Measurements from ENCODE around the gene IL31. TPM values are rescaled to one million over a fixed set of nuclear protein-coding genes. Genes with fewer than 3 reads are reported as not detected.

The IL31 gene
- total and polyA plus RNA-seq, 2 of the 4 experiments (the other 2 are of a cell fraction) = not detected

DNA sequence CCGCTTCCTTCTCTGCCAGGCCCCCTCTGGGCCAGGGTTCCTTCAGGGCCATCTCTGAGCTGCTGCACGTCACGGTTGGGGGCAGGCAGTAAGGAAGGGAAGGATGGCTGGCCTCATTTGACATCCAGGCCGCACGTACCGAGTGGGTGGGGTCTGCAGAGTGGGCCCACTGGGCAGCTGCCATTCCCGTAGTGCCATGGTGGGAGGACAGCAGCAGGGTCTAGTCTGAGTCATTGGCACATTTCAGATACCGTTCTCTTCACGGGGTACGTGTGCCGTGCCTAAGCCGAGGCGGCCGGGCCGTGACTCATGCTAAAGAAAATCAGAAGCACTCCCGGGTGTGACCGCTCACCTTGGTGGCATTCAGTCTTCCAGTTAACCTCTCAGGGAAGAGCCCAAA is 43.9 kb downstream of the IL31 start:
- WGBS, 2 experiments (ENCODE audit: extremely low coverage in 2 of 2, insufficient read length in 1 of 2) = 91% methylated on average over 6 of the region's 17 CpGs; no CpG with 5 or more reads in 1 of the 2 experiments
- no peak overlapping the region for H2AK9ac ChIP-seq (replicated peaks; ENCODE audit: low read depth, low read length, poor library complexity)
- H3K23ac ChIP-seq (ENCODE audit: low read depth, low read length) = no peak overlapping the region
- no peaks in the 10 kb centered on the region for H3K9me1 ChIP-seq (ENCODE audit: insufficient read depth, low read length)
- DNase-seq (peak; percentile 48), ATAC-seq (ENCODE audit: low read depth) (peak; percentile 5; the same call in 1 of the 2 replicates)
- dilution Hi-C loops (cut with HindIII; ENCODE audit: low sequenced_read_pairs, unreplicated experiment) = no loop called here
- no peak overlapping the region for H3K27ac ChIP-seq (ENCODE audit: insufficient read depth, low read length)
- intact Hi-C loops (cut with micrococcal nuclease) = loop anchor here (2.0 kb wide), 1 partner anchor 75 kb away; no protein-coding TSS in a partner anchor
- TF ChIP-seq RCOR1 (IDR thresholded peaks at IDR 0.05; ENCODE audit: insufficient replicate concordance, low read length) = no peak
- TF ChIP-seq CEBPB (IDR thresholded peaks at IDR 0.05; ENCODE audit: low read depth, low read length) = no peak
- no peak for TF ChIP-seq MAZ (IDR thresholded peaks at IDR 0.05; ENCODE audit: borderline replicate concordance, low read depth, low read length)
- TF ChIP-seq NFE2L2 (IDR thresholded peaks at IDR 0.05; ENCODE audit: low read depth, low read length) = no peak
- TF ChIP-seq, protein P1, sequence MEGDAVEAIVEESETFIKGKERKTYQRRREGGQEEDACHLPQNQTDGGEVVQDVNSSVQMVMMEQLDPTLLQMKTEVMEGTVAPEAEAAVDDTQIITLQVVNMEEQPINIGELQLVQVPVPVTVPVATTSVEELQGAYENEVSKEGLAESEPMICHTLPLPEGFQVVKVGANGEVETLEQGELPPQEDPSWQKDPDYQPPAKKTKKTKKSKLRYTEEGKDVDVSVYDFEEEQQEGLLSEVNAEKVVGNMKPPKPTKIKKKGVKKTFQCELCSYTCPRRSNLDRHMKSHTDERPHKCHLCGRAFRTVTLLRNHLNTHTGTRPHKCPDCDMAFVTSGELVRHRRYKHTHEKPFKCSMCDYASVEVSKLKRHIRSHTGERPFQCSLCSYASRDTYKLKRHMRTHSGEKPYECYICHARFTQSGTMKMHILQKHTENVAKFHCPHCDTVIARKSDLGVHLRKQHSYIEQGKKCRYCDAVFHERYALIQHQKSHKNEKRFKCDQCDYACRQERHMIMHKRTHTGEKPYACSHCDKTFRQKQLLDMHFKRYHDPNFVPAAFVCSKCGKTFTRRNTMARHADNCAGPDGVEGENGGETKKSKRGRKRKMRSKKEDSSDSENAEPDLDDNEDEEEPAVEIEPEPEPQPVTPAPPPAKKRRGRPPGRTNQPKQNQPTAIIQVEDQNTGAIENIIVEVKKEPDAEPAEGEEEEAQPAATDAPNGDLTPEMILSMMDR (conservative IDR thresholded peaks at IDR 0.05; ENCODE audit: low read depth, low read length) = no peak
- TF ChIP-seq MAFK (IDR thresholded peaks at IDR 0.05; ENCODE audit: low read depth, low read length) = no peak
- no peak for TF ChIP-seq MXI1 (IDR thresholded peaks at IDR 0.05; ENCODE audit: borderline replicate concordance, low read depth, low read length)
- TF ChIP-seq BHLHE40 (IDR thresholded peaks at IDR 0.05; ENCODE audit: low read depth, low read length) = 0 out of 2 replicates have a peak, but pooled peaks have one; percentile 32
- TF ChIP-seq SMC3 (IDR thresholded peaks at IDR 0.05; ENCODE audit: low read depth, low read length) = no peak
- 0 out of 2 replicates have a peak, but pooled peaks have one; percentile 12 for TF ChIP-seq FOS (IDR thresholded peaks at IDR 0.05; ENCODE audit: low read depth, low read length)
- no peak for TF ChIP-seq POLR2A (IDR thresholded peaks at IDR 0.05; ENCODE audit: low read depth, low read length)
- TF ChIP-seq, protein P2, sequence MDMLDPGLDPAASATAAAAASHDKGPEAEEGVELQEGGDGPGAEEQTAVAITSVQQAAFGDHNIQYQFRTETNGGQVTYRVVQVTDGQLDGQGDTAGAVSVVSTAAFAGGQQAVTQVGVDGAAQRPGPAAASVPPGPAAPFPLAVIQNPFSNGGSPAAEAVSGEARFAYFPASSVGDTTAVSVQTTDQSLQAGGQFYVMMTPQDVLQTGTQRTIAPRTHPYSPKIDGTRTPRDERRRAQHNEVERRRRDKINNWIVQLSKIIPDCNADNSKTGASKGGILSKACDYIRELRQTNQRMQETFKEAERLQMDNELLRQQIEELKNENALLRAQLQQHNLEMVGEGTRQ (IDR thresholded peaks at IDR 0.05; ENCODE audit: low read depth, low read length) = no peak
- TF ChIP-seq RFX5 (IDR thresholded peaks at IDR 0.05; ENCODE audit: low read depth, low read length) = no peak
- TF ChIP-seq, protein P3, sequence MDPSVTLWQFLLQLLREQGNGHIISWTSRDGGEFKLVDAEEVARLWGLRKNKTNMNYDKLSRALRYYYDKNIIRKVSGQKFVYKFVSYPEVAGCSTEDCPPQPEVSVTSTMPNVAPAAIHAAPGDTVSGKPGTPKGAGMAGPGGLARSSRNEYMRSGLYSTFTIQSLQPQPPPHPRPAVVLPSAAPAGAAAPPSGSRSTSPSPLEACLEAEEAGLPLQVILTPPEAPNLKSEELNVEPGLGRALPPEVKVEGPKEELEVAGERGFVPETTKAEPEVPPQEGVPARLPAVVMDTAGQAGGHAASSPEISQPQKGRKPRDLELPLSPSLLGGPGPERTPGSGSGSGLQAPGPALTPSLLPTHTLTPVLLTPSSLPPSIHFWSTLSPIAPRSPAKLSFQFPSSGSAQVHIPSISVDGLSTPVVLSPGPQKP (IDR thresholded peaks at IDR 0.05; ENCODE audit: borderline replicate concordance, low read depth, low read length) = no peak
- no peak for TF ChIP-seq CHD1 (IDR thresholded peaks at IDR 0.05; ENCODE audit: low read depth, low read length)
- no peak for TF ChIP-seq RAD21 (IDR thresholded peaks at IDR 0.05; ENCODE audit: low read length)
- H3K56ac ChIP-seq (ENCODE audit: extremely low read depth, insufficient read depth, low read length) = no peak overlapping the region
- H4K91ac ChIP-seq (ENCODE audit: insufficient read depth, low read depth, low read length) = no peak overlapping the region
- no peak overlapping the region for H3K4me2 ChIP-seq (ENCODE audit: low read depth, low read length)
- H4K5ac ChIP-seq (ENCODE audit: low read depth, low read length) = no peak overlapping the region
- H4K20me1 ChIP-seq (ENCODE audit: insufficient read depth, low read length) = peaks cover 22% of the 10 kb centered on the region
- H3K4ac ChIP-seq (ENCODE audit: low read depth, low read length) = no peak overlapping the region
- ChIA-PET POLR2A (ENCODE audit: unreplicated experiment) (interaction anchor here (0.6 kb wide), 1 partner anchor 24 kb away, joined by 6 read pairs; no protein-coding TSS in a partner anchor), CTCF (interaction anchor here (1.1 to 1.9 kb wide), 2 partner anchors 14 to 61 kb away, joined by 7 to 11 read pairs; no protein-coding TSS in a partner anchor)
- H2BK5ac ChIP-seq (ENCODE audit: low read depth, low read length, poor library complexity, severe bottlenecking) = peak overlapping the region; percentile 14
- H2BK15ac ChIP-seq (ENCODE audit: low read depth, low read length) = no peak overlapping the region
- no peaks in the 10 kb centered on the region for H3K4me1 ChIP-seq (ENCODE audit: control insufficient read depth, insufficient read depth, low read length)
- peak overlapping the region; percentile 24; the same call in 1 of the 2 replicates for H2BK120ac ChIP-seq (ENCODE audit: low read depth, low read length)
- H3K27me3 ChIP-seq (ENCODE audit: control insufficient read depth, insufficient read depth, low read length) = no peaks in the 10 kb centered on the region
- no TSS peak for BruUV-seq (replicated peaks)
- H2BK20ac ChIP-seq (ENCODE audit: low read depth, low read length) = no peak overlapping the region
- H3K79me1 ChIP-seq (ENCODE audit: low read depth in 1 of 2, low read length in 2 of 2) = peaks cover 0 to 23% of the 10 kb centered on the region in 2 experiments; a peak in 3 of 4 replicates
- in situ Hi-C loops (cut with MboI; ENCODE audit: low sequenced_read_pairs) = loop anchor here (5.0 kb wide), 1 partner anchor 62 kb away; no protein-coding TSS in a partner anchor
- no peak overlapping the region for H2AFZ ChIP-seq (replicated peaks; ENCODE audit: low read length, poor library complexity)
- H3K9me3 ChIP-seq (ENCODE audit: control insufficient read depth, insufficient read depth, low read length) = no peaks in the 10 kb centered on the region
- H3K4me3 ChIP-seq (ENCODE audit: insufficient read depth, low read depth, low read length) = no peak overlapping the region
- no peak overlapping the region for H4K8ac ChIP-seq (ENCODE audit: low read depth in 2 of 2, low read length in 2 of 2)
- H3K36me3 ChIP-seq (ENCODE audit: control insufficient read depth, insufficient read depth, low read length) = peaks cover 52% of the 10 kb centered on the region
- no peak overlapping the region for H3K9ac ChIP-seq (ENCODE audit: low read depth, low read length)
- no peak overlapping the region for H3K18ac ChIP-seq (ENCODE audit: low read depth, low read length)
- peak overlapping the region; percentile 36; the same call in 1 of the 2 replicates for H2AK5ac ChIP-seq (ENCODE audit: low read depth, low read length)
- H3K14ac ChIP-seq (replicated peaks; ENCODE audit: low read depth, low read length) = no peak overlapping the region

Measured in IMR-90 (cell line).